Transverse colon (tissue), 4 donors: Measurements from ENCODE around the gene ZNF862. TPM values are rescaled to one million over a fixed set of nuclear protein-coding genes. Genes with fewer than 3 reads are reported as not detected.
A peak's percentile ranks its signal among the peaks of the same experiment; 100 is the strongest.

ENCODE experiments used
- DNase-seq: peaks from one replicate; pipeline ENCODE4 v3.0.0-alpha.2; 2019
- H3K27ac ChIP-seq, 4 donors: fragments of 200-600 bp; sonication (generic); 2 replicates each; pipeline ENCODE4 v1.5.1; 2016 to 2018; ENCODE audit warnings: inconsistent platforms in 4 of 4
- H3K27me3 ChIP-seq: fragments of 200-600 bp; sonication (generic); 2 replicates; pipeline ENCODE4 v1.5.1; 2017; ENCODE audit warnings: inconsistent platforms
- H3K36me3 ChIP-seq, 4 donors: fragments of 200-600 bp; sonication (generic); 2 replicates each; pipeline ENCODE4 v1.5.1; 2017 to 2019; ENCODE audit warnings: inconsistent platforms in 4 of 4
- H3K4me1 ChIP-seq, 4 donors: fragments of 200-600 bp; sonication (generic); 2 replicates each; pipeline ENCODE4 v1.5.1; 2017 to 2020; ENCODE audit warnings: inconsistent platforms in 4 of 4
- H3K4me3 ChIP-seq, 4 donors: fragments of 200-600 bp; sonication (generic); 1 replicate in 1 of 4; 2 replicates in 3 of 4; pipeline versions ENCODE4 v1.5.1 to v1.6.1; 2017 to 2019; ENCODE audit warnings: inconsistent platforms in 4 of 4
- H3K9me3 ChIP-seq, 2 donors: fragments of 200-600 bp; sonication (generic); 2 replicates each; pipeline ENCODE4 v1.5.1; 2017 to 2019; ENCODE audit warnings: inconsistent platforms in 2 of 2
- EP300 ChIP-seq: sonication (generic); formaldehyde crosslinking; IDR thresholded peaks from one replicate; pipeline ENCODE4 v1.6.1; 2017; ENCODE audit warnings: antibody characterized with exemption, low read depth
- POLR2A ChIP-seq: fragments of 450-650 bp; IDR thresholded peaks from one replicate; pipeline ENCODE4 v1.6.1; 2016; ENCODE audit warnings: antibody characterized with exemption, mild to moderate bottlenecking, moderate library complexity
- POLR2AphosphoS5 ChIP-seq, 3 donors: sonication (generic); formaldehyde crosslinking; IDR thresholded peaks; one replicate each; pipeline ENCODE4 v1.6.1; 2016; ENCODE audit warnings: antibody characterized with exemption in 3 of 3
- WGBS, 2 donors: methylation state at CpG; one replicate each; pipeline ENCODE4 v1.1.5; 2018; ENCODE audit warnings: low coverage in 1 of 2; 5-methylcytosine and 5-hydroxymethylcytosine counted together
- in situ Hi-C, 4 donors: fragments of 200-750 bp; cut with MboI; loops; one replicate each; pipeline versions ENCODE4 v1.15.0 to v1.15.1; 2017; ENCODE audit warnings: low sequenced_read_pairs in 3 of 4, low pct_ligation_motif_present in 1 of 4, low pct_unique_long_range_greater_than_20kb in 1 of 4
- intact Hi-C: fragments of 100-400 bp; cut with DNase I; formaldehyde crosslinking; loops from one replicate; pipeline ENCODE4 v1.15.1; 2023; ENCODE audit warnings: low total_unique reads
- total RNA-seq, 4 donors: library from RNA; depleted of rRNA; stranded (reverse); fragments of >200 nt; gene quantifications; one replicate each; pipeline ENCODE4 v1.1.0, GENCODE V29; 2016
- TF ChIP-seq, protein P1 (sequence below), 5 experiments: fragments of 200-600 bp in 3 of 5; fragments of 450-650 bp in 2 of 5; sonication (generic) in 3 of 5; IDR thresholded peaks; 1 replicate in 2 of 5; 2 replicates in 3 of 5; pipeline ENCODE4 v1.5.1; 2016 to 2017; ENCODE audit warnings: antibody characterized with exemption in 5 of 5, inconsistent platforms in 3 of 5, mild to moderate bottlenecking in 2 of 5, moderate library complexity in 1 of 5

The ZNF862 gene
- total RNA-seq, 4 donors from 2014 or later = 12.7 to 23.5 (median 17.6) TPM

DNA sequence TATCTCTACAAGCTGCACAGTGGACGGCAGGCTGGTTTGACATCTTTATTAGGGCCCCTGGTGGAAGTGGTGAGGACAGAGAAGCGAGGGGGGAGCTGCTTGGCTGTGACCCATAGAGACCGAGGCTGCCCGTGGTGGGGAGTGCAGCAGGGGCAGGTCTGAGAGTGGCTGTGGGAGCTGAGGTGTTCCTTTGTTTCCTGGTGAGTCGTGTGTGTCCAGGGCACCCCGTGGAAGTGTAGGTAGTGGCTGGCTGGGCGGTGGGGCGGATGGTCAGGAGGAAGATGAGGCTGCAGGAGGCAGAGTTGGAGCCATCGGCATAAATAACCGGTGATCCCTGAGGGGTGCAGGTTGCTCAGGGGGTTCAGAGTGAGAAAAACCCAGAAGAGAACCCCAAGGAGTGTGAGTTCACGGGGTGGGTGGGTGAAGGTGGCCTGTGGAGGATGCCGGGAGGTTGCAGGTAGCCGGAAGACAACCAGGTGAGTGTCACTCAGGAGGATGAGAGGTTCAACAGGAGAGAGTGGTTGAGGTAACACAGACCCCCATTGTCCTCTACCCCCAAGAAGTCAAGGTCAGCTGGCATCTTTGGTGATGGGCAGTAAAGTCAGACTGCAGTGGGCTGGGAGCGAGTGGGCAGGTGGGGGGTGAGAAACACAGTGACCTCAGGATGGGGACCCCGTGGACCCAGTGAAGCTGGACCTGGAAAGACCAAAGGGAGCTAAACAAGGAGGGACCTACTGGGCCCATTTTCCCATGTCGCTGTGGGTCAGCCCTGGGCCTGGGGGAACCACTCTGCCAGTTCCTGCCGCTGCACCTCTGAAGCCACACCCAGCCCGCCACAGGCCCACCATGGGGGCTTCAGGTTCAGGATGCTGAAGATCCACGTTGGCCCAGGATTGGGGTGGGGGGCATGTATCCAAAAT lies 43.4 kb downstream of the ZNF862 start:
- DNase-seq = no peak
- Histone ChIP-seq H3K27me3 (no peaks in the 10 kb centered on the region), H3K36me3 (no peaks in the 10 kb centered on the region), H3K4me1 (peaks cover 0 to 24% (median 2%) of the 10 kb centered on the region in 4 donors), H3K4me3 (no peak overlapping the region), H3K9me3 (no peaks in the 10 kb centered on the region), H3K27ac (peak overlapping the region in 1 of 4 donors; percentile 17)
- in situ Hi-C loops (no loop called here), intact Hi-C loops (no loop called here)
- 78 to 97% methylated on average over 6 to 18 of the region's 19 CpGs for WGBS, 2 donors
- TF ChIP-seq EP300 (no peak), POLR2AphosphoS5 (IDR thresholded peaks at IDR 0.05) (no peak), POLR2A (no peak)
- TF ChIP-seq, protein P1, sequence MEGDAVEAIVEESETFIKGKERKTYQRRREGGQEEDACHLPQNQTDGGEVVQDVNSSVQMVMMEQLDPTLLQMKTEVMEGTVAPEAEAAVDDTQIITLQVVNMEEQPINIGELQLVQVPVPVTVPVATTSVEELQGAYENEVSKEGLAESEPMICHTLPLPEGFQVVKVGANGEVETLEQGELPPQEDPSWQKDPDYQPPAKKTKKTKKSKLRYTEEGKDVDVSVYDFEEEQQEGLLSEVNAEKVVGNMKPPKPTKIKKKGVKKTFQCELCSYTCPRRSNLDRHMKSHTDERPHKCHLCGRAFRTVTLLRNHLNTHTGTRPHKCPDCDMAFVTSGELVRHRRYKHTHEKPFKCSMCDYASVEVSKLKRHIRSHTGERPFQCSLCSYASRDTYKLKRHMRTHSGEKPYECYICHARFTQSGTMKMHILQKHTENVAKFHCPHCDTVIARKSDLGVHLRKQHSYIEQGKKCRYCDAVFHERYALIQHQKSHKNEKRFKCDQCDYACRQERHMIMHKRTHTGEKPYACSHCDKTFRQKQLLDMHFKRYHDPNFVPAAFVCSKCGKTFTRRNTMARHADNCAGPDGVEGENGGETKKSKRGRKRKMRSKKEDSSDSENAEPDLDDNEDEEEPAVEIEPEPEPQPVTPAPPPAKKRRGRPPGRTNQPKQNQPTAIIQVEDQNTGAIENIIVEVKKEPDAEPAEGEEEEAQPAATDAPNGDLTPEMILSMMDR (IDR thresholded peaks at IDR 0.05) = no peak

DNA sequence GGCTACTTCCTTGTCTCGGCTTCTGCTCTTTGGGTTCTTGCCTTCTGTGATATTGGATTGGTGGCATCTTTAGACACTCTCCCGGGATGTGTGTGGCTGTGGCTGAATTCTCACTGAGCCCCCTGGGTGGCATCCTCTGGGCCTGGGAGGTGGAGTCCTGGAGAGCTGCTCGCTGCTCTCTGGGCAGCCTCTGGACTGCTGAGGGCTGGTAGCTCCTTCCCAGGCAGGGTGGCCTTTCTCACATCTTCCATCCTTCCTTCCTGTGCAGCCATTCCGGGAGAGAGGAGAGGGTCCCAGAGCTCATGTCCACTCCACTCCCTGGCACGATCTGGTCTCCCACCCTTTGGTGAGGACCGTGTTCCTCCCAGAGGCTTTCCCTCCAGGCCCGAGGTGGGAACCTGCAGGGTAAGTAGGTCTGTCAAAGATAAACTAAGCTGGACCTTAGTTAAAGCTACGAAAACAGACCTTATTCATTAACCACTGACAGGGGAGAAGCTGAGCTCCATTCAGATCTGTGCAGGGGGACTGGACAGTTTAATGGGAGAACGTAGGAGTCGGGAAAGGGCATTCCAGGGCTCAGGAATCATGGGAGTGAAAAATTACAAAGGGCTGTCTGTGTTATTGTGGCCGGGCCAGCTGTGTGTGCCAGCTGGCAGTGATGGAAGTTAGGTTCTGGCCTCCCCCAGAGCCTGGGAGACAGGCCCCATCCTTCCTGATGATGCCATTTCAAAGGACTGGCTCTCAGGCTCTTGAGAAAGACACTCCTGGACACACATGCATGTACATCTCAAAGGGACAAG lies 44.3 kb downstream of the ZNF862 start:
- TF ChIP-seq POLR2A (no peak), POLR2AphosphoS5 (IDR thresholded peaks at IDR 0.05) (no peak), EP300 (no peak)
- TF ChIP-seq, protein P1 (IDR thresholded peaks at IDR 0.05) = no peak
- in situ Hi-C loops = no loop called here
- H3K36me3 ChIP-seq = no peaks in the 10 kb centered on the region
- H3K9me3 ChIP-seq = no peaks in the 10 kb centered on the region
- WGBS, 2 donors = 34 to 82% methylated on average over 5 to 11 of the region's 11 CpGs
- DNase-seq = no peak
- peak overlapping the region in 1 of 4 donors; percentile 17 for H3K27ac ChIP-seq
- intact Hi-C loops = no loop called here
- peaks cover 0 to 24% (median 2%) of the 10 kb centered on the region in 4 donors for H3K4me1 ChIP-seq
- no peak overlapping the region for H3K4me3 ChIP-seq
- H3K27me3 ChIP-seq = no peaks in the 10 kb centered on the region

DNA sequence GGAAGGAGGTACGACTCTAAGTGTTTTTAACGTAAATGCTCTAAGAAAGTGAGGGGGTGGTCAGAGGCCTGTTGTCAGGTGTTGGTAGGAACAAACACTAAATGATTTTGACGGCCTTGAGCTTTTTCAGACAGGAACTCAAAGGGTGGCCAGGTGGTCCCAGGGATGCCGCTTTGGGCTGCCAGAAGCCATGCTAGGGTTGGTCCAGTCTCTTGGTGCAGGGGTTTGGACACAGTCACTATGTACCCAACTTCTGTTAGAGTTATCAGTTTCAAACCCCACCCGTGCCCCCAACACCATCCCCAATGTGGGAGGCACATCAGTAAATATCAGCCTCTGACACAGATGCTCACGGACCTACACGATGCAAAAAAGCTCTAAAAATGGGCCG lies 44.9 kb downstream of the ZNF862 start:
- WGBS, 2 donors = 60 to 100% methylated on average over 3 to 8 of the region's 8 CpGs
- intact Hi-C loops (no loop called here), in situ Hi-C loops (no loop called here)
- H3K4me1 ChIP-seq = peaks cover 0 to 24% (median 2%) of the 10 kb centered on the region in 4 donors
- no peak overlapping the region for H3K4me3 ChIP-seq
- TF ChIP-seq POLR2A (no peak), EP300 (no peak), POLR2AphosphoS5 (IDR thresholded peaks at IDR 0.05) (no peak)
- TF ChIP-seq, protein P1 (IDR thresholded peaks at IDR 0.05) = no peak
- no peaks in the 10 kb centered on the region for H3K27me3 ChIP-seq
- no peaks in the 10 kb centered on the region for H3K36me3 ChIP-seq
- no peaks in the 10 kb centered on the region for H3K9me3 ChIP-seq
- no peak overlapping the region for H3K27ac ChIP-seq
- no peak for DNase-seq

DNA sequence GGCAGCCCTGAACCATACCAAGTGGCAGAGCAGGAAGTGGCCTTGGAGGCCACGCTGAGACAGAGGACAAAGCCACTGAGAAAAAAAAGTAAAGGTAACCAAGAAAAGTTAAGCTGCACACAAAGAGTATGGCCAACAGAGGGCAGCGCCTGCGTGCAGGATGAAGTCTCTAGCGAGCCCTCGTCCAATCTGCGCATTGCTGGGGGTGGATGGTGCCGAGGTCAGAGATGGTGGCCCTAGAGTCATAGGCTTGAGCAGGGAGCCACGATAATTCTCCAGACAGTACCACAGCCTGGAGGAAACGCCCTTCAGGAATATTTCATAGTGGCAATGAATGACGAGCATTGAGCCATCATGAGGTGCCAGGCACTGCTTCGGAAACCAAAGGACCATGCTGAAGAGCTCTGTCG lies 45.3 kb downstream of the ZNF862 start:
- in situ Hi-C loops = no loop called here
- Histone ChIP-seq H3K4me3 (no peak overlapping the region), H3K9me3 (no peaks in the 10 kb centered on the region), H3K27me3 (no peaks in the 10 kb centered on the region), H3K27ac (no peak overlapping the region), H3K4me1 (peaks cover 0 to 24% (median 2%) of the 10 kb centered on the region in 4 donors), H3K36me3 (no peaks in the 10 kb centered on the region)
- WGBS, 2 donors = 15 to 29% methylated on average over 8 to 12 of the region's 12 CpGs
- DNase-seq = peak; percentile 63
- TF ChIP-seq EP300 (no peak), POLR2A (no peak), POLR2AphosphoS5 (IDR thresholded peaks at IDR 0.05) (no peak)
- TF ChIP-seq, protein P1 (IDR thresholded peaks at IDR 0.05) = peak; percentile 52 to 72 (median 56)
- intact Hi-C loops = no loop called here
